K562 (cell line): ENCODE data around the gene ADNP. TPM values are rescaled to one million over a fixed set of nuclear protein-coding genes. Genes with fewer than 3 reads are reported as not detected.
A peak's percentile ranks its signal among the peaks of the same experiment; 100 is the strongest.

Source experiments
- CAMTA2 ChIP-seq: fragments of 250-450 bp; sonication (Bioruptor Pico); conservative IDR thresholded peaks from 2 replicates; pipeline ENCODE4 v1.5.1; 2022
- CC2D1A ChIP-seq: fragments of 450-650 bp; IDR thresholded peaks from 2 replicates; pipeline ENCODE4 v1.6.1; 2017; ENCODE audit warnings: mild to moderate bottlenecking
- ELF2 ChIP-seq: fragments of 250-450 bp; sonication (Bioruptor Pico); IDR thresholded peaks from 2 replicates; pipeline ENCODE4 v1.5.0; 2021; ENCODE audit warnings: mild to moderate bottlenecking
- FOXJ2 ChIP-seq: fragments of 200-800 bp; sonication (Bioruptor generic); IDR thresholded peaks from 2 replicates; pipeline ENCODE4 v1.6.1; 2016; ENCODE audit warnings: missing genetic modification characterization, missing compliant biosample characterization
- FOXK1 ChIP-seq: sonication (generic); formaldehyde crosslinking; IDR thresholded peaks from 2 replicates; pipeline ENCODE4 v1.8.0; 2022; ENCODE audit warnings: missing genetic modification reagents, mild to moderate bottlenecking, borderline replicate concordance
- GATAD2A ChIP-seq: fragments of 450-650 bp; IDR thresholded peaks from 2 replicates; pipeline ENCODE4 v1.6.1; 2017
- HOXB6 ChIP-seq: fragments of 250-450 bp; sonication (Bioruptor Pico); IDR thresholded peaks from 2 replicates; pipeline ENCODE4 v1.5.1; 2022; ENCODE audit warnings: mild to moderate bottlenecking, borderline replicate concordance
- MTF1 ChIP-seq: fragments of 250-450 bp; sonication (Bioruptor Pico); IDR thresholded peaks from 2 replicates; pipeline ENCODE4 v1.9.0; 2021; ENCODE audit warnings: moderate library complexity, mild to moderate bottlenecking, inconsistent platforms, borderline replicate concordance
- NCOR1 ChIP-seq: fragments of 450-650 bp; IDR thresholded peaks from 2 replicates; pipeline ENCODE4 v1.6.1; 2016; ENCODE audit warnings: mild to moderate bottlenecking, moderate library complexity
- NR2C2 ChIP-seq, 2 experiments: fragments of 200-800 bp in 1 of 2; sonication (Bioruptor generic) in 1 of 2; sonication (generic) in 1 of 2; formaldehyde crosslinking in 1 of 2; IDR thresholded peaks; 2 replicates each; pipeline versions ENCODE4 v1.6.1 to v1.8.0; 2016 to 2022; ENCODE audit warnings: mild to moderate bottlenecking in 1 of 2, missing compliant biosample characterization in 1 of 2, missing genetic modification characterization in 1 of 2, missing genetic modification reagents in 1 of 2
- PHF8 ChIP-seq: fragments of 200-600 bp; sonication (generic); IDR thresholded peaks from 2 replicates; pipeline ENCODE4 v1.6.1; 2012; ENCODE audit warnings: mixed run types, mild to moderate bottlenecking, inconsistent platforms, low read length, moderate library complexity, borderline replicate concordance
- POLR2B ChIP-seq: fragments of 450-650 bp; IDR thresholded peaks from 2 replicates; pipeline ENCODE4 v1.6.1; 2018; ENCODE audit warnings: low read depth; ENCODE audit not compliant: partially characterized antibody
- PTTG1 ChIP-seq: fragments of 450-650 bp; IDR thresholded peaks from 2 replicates; pipeline ENCODE4 v1.6.1; 2016; ENCODE audit warnings: low read depth, mild to moderate bottlenecking, missing genetic modification characterization, missing compliant biosample characterization
- SIRT6 ChIP-seq: IDR thresholded peaks from one replicate; pipeline ENCODE4 v1.6.1; 2012; ENCODE audit warnings: low read depth, mild to moderate bottlenecking, control low read depth, inconsistent platforms, low read length, moderate library complexity
- TRIM24 ChIP-seq, 2 experiments: fragments of 450-650 bp; IDR thresholded peaks; 2 replicates each; pipeline ENCODE4 v1.6.1; 2016
- ZNF696 ChIP-seq: fragments of 250-450 bp; sonication (Bioruptor Pico); conservative IDR thresholded peaks from 2 replicates; pipeline ENCODE4 v1.4.0; 2020; ENCODE audit warnings: mild to moderate bottlenecking, moderate library complexity
- ZNF707 ChIP-seq: fragments of 250-450 bp; sonication (Bioruptor Pico); conservative IDR thresholded peaks from 2 replicates; pipeline ENCODE4 v1.8.0; 2022; ENCODE audit warnings: inconsistent platforms, mild to moderate bottlenecking, moderate library complexity
- polyA plus RNA-seq, 8 experiments: library from polyadenylated mRNA; depleted of rRNA in 4 of 8; stranded (reverse) in 5 of 8; unstranded in 3 of 8; fragments of >200 nt; fragmentation: Nextera tagmentation in 2 of 8; fragmentation: Illumina TruSeq in 1 of 8; extraction: Ambion mirVana in 2 of 8; extraction: Trizol in 1 of 8; gene quantifications; 2 replicates each; pipeline versions ENCODE4 v1.2.1 to v1.2.3, GENCODE V29; 2011 to 2014; ENCODE audit warnings: inconsistent platforms in 1 of 8, missing spikeins in 1 of 8
- total RNA-seq, 7 experiments: library from RNA; depleted of rRNA in 6 of 7; stranded (reverse); fragments of >200 nt in 6 of 7; fragmentation: Illumina TruSeq in 2 of 7; extraction: Trizol in 2 of 7; gene quantifications; 2 replicates each; pipeline versions ENCODE4 v1.2.1 to v1.2.3, GENCODE V29; 2011 to 2021; ENCODE audit warnings: low replicate concordance in 1 of 7
- TF ChIP-seq, protein P1 (sequence below), 2 experiments: fragments of 450-650 bp; IDR thresholded peaks; 2 replicates each; pipeline ENCODE4 v1.6.1; 2016
- TF ChIP-seq, protein P2 (sequence below): fragments of 250-450 bp; sonication (Bioruptor Pico); IDR thresholded peaks from 2 replicates; pipeline ENCODE4 v1.5.0; 2021; ENCODE audit warnings: mild to moderate bottlenecking, borderline replicate concordance
- TF ChIP-seq, protein P3 (sequence below): IDR thresholded peaks from 3 replicates; pipeline ENCODE4 v1.6.1; 2011; ENCODE audit warnings: borderline replicate concordance, mild to moderate bottlenecking; ENCODE audit not compliant: insufficient read length, insufficient read depth

ADNP gene
- total and polyA plus RNA-seq, 9 of the 15 experiments (the other 6 are each of a cell fraction or from before 2014, with no cell fraction given), result 17.8 to 59.9 (median 25.3) TPM

- TF ChIP-seq PHF8 (peak; percentile 84; the same call in 1 of the 2 replicates), ZNF696 (no peak), NR2C2 (CRISPR knock-in tag; IDR thresholded peaks at IDR 0.05) (no peak; the same call in 1 of the 2 replicates), NR2C2 (tag; IDR thresholded peaks at IDR 0.05) (peak; percentile 96), FOXK1 (no peak), SIRT6 (no peak), TRIM24 (IDR thresholded peaks at IDR 0.05) (no peak), NCOR1 (0 out of 2 replicates have a peak, but pooled peaks have one; percentile 17), CAMTA2 (CRISPR knock-in tag) (no peak), CC2D1A (no peak), MTF1 (CRISPR knock-in tag) (no peak), HOXB6 (CRISPR knock-in tag) (no peak), POLR2B (no peak), GATAD2A (no peak), FOXJ2 (tag) (peak; percentile 80; the same call in 1 of the 2 replicates), ZNF707 (CRISPR knock-in tag) (no peak), PTTG1 (tag) (no peak), ELF2 (CRISPR knock-in tag) (peak; percentile 91)
- TF ChIP-seq, protein P1, sequence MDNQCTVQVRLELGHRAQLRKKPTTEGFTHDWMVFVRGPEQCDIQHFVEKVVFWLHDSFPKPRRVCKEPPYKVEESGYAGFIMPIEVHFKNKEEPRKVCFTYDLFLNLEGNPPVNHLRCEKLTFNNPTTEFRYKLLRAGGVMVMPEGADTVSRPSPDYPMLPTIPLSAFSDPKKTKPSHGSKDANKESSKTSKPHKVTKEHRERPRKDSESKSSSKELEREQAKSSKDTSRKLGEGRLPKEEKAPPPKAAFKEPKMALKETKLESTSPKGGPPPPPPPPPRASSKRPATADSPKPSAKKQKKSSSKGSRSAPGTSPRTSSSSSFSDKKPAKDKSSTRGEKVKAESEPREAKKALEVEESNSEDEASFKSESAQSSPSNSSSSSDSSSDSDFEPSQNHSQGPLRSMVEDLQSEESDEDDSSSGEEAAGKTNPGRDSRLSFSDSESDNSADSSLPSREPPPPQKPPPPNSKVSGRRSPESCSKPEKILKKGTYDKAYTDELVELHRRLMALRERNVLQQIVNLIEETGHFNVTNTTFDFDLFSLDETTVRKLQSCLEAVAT (IDR thresholded peaks at IDR 0.05), result no peak
- TF ChIP-seq, protein P2, sequence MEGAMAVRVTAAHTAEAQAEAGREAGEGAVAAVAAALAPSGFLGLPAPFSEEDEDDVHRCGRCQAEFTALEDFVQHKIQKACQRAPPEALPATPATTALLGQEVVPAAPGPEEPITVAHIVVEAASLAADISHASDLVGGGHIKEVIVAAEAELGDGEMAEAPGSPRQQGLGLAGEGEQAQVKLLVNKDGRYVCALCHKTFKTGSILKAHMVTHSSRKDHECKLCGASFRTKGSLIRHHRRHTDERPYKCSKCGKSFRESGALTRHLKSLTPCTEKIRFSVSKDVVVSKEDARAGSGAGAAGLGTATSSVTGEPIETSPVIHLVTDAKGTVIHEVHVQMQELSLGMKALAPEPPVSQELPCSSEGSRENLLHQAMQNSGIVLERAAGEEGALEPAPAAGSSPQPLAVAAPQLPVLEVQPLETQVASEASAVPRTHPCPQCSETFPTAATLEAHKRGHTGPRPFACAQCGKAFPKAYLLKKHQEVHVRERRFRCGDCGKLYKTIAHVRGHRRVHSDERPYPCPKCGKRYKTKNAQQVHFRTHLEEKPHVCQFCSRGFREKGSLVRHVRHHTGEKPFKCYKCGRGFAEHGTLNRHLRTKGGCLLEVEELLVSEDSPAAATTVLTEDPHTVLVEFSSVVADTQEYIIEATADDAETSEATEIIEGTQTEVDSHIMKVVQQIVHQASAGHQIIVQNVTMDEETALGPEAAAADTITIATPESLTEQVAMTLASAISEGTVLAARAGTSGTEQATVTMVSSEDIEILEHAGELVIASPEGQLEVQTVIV, result no peak
- TF ChIP-seq, protein P3, sequence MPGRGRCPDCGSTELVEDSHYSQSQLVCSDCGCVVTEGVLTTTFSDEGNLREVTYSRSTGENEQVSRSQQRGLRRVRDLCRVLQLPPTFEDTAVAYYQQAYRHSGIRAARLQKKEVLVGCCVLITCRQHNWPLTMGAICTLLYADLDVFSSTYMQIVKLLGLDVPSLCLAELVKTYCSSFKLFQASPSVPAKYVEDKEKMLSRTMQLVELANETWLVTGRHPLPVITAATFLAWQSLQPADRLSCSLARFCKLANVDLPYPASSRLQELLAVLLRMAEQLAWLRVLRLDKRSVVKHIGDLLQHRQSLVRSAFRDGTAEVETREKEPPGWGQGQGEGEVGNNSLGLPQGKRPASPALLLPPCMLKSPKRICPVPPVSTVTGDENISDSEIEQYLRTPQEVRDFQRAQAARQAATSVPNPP, result no peak
Measured at GRCh38 chr20:50958615-50959542, 27.6 kb upstream of the ADNP start, which contains the start of gene MOCS3 (continued).
